ENCODE results near the gene EDAR.

The EDAR gene

DNA sequence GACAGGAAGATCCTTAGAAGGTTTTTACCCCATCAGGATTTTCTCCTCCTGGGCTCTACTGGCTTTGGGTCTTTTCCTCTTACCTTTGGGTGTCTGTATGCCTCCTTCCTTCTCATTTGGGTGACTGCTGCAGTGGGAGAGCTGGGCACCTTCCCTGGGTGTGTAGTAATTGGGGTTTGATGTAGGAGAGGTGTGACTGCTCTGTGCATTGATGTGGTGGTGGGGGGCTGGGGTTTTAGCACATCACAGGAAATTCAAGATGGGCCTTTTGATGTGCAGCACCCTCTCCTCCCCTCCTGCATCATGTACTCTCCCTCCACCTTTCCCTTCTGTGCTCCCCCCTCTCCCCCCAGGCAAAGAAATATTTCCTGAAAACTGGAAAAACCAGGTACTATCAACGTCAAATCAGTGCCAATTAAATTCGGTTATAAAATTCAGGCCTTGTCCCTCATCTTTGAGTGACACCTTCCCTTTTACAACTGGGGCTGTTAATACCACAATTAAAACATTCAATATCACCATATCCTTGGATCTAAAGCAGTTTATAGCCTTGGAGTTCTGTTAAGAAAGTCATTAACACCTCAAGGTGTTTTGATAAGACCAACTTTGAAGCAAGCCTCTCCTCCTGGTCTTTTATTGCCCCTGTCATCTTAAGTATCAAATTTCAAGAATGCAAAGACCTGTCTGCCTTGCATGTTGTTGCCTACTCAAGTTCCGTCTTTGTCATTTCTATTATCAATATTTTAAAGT is 23.3 kb downstream of the EDAR start:
- no peak for DNase-seq

DNA sequence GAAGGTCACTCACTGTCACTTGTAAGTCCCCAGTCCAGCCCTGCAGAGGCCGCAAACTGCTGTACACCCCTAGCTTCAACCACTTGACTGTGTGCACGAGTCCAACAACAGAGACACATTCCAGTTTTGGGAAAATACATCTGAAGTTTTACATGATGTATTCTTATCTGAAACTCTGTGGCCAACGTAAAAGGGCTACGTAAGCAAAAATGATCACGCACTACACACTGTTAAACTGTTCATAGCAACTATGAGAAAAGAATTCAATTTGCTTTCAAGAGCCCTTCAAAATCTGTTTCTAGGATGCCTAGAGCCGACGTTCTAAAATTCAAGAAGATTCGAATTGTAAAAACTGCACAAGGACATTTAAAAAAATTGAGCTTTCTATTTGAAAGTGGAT is 26.0 kb downstream of the EDAR start:
- no peak for DNase-seq

DNA sequence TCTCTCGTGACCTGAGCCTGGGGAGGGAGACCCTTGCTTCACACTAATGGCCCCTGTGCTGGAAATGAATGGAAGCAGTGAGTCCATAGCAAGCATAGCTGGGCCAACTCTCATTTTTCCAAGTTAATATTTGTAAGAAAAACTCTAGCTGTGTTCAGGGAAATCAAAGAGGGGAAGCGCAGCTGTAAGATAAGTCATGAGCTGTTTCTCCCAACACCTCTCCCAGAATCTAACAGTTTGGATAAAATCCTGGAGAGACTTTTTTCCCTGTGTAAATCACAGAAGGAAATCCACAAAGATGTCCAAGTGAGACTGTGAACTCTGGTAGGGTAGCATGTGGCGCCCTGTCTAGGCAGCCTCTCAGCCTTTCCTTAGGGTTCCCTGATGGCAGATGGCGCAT is 27.2 kb downstream of the EDAR start:
- DNase-seq = no peak

DNA sequence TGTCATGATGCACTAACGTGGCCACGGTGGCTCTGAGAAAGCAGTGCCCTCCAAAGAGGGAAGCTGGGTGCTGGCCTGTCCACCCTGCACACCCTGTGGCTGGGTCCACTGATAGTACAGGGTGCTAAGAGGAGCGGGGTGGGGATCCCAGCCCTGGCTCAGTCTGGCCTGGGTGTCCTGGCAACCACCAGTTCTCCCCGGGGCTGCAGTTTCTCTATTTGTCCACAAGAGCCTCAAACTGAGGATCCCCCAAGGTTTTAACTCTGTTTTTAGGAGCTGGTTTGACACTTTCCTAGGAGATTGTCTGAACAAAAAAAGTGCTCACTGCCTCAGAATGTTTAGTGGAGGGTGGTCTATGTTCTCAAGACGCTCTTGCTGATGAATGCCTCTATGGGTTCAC is 29.0 kb downstream of the EDAR start:
- DNase-seq = no peak

DNA sequence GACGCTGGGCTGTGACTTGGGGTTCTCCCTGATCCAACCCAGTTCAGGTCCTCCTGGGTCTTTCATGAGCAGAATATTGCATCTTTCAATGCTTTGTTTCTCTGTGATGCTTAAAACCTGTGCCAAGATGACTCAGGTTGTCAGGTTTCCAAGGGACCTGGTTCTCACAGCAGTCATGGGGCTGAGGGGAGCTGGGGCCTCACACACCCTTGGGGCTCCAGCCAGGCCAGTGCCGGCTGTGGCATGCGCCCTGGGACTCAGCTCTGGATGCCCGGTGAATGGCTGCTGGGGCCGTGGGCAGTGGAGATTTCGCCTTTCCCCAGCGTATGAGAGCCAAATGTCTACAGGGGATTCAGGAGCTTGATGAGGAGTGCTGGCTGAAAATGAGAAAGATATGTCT is 29.6 kb downstream of the EDAR start:
- no peak for DNase-seq

DNA sequence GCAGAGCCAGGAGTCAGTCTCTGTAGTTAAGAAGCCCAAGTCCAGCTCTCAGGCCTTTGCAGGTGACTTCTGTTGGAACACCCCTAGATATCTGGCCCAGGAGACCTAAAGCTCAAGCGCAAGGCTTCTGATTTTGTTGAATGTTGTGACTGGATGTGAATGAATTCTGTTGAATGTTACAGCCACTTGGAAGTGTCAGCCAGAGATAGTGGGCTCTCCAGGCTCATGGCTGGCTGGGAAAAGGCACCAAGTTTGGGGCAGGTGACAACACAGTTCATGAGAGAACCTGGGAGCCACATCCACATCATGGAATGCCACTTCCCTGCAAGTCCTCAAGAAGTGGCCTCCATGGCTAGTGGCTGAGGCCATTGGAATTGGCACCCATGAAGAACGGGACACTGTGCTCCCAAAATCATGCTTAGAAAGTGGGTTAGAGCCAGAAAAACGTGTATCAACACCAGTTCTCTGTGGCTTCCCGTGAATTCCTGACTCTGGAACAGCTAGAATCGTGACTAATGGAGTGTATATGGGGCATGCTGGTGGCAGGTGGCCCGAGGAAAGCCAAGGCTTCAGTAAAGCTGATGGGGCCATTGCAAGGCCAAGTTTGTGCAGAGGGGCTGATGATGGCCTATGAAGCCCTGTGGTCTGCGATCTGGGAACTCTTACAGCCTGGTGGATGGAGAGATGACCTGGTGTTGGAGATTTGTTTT is 30.2 kb downstream of the EDAR start:
- DNase-seq = no peak

DNA sequence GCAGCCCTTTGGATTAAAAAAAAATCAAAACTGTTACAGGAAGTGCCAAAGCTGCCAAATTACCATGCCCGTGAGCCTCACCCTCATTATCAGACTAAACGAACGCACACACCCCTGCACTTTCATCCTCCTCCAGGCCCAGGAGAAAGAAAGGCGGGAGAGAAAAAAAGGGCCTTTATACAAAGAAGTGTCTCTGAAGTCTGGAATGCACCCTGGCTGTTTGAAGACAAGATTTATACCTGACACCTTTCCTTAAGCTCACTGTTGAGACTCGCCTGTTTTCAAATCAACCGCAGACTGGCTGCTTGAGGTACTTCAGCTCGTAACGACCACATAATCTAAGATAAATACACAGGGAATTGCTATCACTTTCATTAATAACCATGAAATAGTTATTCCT is 31.0 kb downstream of the EDAR start:
- DNase-seq = no peak

DNA sequence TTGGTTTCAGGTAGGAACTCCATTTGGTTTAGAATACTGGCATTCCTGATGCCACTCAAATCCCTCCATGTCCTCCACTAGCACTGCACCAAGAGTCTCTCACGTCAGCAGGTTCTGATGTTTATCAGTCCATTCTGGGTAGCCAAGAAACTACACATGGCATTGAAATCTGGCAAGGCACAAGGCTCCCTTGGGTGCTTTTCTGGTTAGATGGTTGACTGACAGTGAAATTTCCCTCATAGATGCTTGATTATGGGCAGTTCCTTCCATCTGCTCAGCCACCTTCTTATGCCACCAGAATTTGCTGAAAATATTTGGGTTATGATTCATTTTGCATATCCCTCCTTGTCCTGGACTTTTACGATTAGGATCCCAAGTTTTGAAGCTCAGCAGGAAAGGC is 32.6 kb downstream of the EDAR start:
- DNase-seq = no peak

DNA sequence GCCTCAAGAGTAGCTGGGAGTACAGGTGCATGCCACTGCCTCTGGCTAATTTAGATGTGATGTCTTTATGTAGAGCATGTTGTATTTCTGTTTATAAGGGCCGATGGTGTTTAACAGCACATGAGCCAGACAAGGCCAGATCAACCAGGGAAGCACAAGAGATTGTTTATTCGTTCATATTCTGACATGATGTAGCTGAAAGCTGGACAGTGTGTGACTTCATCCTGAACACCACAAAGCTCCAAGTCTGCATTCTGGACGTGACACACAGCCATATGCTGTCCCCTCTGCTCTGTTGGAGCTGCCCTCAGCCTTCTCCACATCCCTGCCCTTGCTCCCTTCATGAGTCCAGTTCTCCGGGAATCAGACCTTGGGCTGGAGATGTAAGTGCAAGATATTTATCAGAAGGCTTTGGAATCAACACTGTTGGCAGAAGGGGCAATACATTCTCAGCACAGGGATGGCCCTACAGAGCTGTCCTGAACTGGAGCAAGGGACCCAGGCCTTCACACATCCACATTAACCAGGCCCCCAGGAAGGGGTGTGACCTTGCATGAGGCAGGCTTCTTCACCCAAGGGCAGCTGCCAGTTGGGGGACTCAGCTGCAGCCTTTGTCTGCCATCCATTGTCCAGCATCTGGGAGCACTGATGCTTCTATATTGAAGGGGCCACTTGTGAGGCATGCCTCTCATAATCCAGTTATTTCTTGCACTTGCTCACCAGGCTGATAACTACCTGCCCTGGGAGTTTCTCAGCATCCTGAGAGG is 38.5 kb downstream of the EDAR start:
- no peak for DNase-seq

DNA sequence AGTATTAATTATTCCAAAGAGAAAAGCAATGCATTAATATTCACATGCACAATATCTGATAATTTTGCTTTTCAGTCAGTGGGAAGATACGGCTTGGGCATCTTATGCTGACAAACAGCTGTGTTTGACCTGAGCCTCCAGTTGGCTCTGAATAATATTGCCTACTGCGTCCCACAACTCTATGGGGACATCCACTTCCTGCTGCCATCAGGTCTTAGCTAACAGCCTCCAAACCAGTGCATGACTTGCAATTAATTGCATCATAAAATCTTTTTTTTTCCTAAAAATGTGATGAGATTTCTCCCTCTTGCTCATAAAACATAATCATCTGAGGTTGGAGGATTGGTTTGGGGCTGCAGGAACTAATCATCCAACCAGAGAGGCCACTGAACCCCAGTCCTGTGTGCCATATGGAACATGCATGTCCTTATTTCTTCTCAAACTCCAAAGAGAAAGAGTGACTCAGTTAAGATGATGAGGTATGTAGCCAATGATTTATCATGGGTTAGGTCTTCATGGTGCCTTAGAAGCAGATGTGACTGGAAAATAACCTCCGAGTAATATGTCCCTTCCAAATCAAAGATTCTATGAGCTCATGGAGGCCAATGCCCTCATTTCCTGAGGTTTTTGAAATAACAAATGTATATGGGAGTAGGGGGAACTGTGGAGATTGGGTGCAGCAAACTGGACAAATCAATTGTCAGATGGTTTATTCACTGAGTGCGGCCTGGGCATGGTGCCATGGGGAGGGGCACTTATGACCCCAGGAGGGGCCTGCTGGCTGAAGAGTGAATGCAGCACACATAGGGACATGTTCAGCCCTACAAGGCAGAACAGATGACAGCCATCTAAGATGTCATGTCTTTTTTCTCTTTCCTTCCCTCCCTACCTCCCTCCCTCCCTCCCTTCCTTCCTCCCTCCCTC is 39.4 kb downstream of the EDAR start:
- DNase-seq = no peak

DNA sequence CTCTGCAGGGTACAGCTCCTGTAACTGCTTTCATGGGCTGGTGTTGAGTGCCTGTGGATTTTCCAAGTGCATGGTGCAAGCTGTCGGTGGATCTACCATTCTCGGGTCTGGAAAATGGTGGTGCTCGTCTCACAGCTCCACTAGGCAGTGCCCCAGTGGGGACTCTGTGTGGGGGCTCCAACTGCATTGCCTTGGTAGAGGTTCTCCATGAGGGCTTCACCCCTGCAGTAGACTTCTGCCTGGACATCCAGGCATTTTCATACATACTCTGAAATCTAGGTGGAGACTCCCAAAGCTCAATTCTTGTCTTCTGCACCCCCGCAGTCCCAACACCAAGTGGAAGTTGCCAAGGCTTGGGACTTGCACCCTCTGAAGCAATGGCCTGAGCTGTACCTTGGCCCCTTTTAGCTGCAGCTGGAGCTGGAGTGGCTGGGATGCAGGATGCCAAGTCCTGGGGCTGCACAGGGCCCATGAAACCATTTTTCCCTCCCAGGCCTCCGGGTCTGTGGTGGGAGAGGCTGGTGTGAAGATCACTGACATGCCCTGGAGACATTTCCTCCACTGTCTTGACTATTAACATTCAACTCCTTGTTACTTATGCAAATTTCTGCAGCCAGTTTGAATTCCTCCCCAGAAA is 41.6 kb downstream of the EDAR start:
- no peak for DNase-seq

DNA sequence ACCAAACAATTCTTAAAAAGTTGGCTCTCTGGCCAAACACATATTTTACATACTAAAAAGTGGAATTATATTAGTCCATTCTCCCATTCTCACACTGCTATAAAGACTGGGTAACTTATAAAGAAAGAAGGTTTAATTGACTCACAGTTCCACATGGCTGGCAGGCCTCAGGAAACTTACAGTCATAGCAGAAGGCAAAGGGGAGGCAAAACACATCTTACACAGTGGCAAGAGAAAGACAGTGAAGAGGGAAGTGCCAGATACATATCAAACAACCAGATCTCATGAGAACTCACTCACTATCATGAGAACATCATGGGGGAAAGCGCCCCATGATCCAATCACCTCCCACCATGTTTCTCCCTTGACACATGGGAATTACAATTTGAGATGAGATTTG is 42.6 kb downstream of the EDAR start:
- DNase-seq = no peak

DNA sequence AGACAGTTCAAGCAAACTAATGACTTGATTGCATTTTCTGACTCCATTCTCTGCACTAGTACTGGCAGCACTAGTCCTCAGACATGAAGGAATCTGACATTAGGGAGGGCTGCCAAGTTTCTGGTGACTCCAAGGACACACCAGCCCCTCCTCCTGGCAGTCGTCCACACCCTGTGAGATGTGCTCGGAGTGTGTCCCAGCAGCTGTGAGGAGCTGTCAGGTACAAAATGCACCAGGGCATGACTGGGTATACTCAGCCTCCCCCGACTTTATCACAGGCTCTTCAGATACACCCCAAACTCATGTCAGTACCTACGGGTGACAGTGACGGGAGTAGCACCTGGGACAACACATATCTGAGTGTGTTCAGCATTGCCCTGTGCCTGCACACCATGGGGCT is 43.1 kb downstream of the EDAR start:
- no peak for DNase-seq

DNA sequence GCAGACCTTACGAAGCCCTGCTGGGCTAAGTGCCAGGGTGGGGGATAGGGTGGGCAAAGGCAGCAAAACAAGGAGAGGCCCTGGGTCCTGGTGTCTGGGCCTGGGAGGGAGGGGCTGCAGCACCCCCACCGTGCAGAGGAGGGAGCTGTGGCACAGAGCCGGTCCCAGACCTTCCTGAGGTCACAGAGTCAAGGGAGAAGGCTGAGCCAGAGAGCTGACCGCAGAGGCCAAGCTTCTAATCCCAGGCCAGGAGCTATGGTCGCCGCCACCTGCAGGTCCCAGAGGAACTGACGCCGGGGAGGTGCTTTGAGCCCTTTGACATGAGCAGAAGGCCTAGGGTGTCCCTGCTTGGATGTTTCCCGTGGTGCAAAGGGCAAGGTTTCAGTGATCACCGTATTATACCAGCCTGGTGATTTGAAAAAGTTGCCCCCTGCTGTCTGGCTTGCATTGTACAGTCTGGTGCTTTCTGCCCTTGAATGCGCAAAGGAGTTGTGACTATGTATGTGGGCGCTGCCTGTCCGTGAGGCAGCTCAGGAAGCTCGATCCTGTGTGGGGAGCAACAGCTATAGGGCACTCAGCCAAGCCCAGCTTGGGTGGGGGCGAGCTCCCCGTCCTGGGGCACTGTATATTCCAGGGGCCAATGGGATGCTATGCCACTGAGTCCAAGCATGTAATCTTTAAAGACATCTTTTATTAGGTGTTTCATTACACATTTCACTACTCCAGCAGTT is 44.3 kb downstream of the EDAR start:
- no peak for DNase-seq

DNA sequence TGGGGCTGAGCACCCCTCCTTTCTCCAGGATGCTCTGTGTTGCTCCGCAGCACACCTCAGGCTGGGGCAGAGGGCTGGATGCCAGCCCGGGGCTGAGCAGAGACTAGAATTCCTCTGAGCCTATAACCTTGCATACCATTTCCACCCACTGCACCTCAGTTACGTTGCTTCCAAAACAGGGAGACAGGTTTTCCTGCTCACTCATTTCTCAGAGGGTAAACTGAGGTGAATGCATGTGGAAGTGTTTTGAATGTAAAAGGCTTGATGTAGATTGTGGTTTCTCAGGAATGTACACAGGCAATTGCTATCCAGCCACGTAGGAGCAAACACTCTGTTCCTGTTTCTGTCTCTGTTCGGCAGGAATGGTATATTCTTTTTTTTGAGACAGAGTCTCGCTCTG is 45.3 kb downstream of the EDAR start:
- DNase-seq = no peak

DNA sequence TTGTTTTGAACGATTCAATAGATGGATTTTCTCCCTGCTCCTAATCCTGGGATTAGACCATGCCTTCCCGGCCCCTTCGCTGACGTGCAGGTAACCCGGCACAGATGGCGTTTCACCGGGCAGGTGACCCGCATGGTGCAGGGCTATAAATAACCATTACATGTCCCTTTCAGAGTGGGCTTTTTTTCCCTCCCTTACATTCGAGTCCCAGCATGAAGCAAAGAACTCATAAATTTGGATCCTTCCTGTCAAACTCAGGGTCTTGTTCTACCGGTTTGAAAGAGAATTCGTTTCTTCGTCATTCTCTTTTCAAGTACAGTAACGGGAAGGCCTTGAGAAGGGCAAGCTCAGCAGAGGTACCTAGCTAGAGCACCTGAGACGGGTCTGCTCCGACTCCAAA is 46.1 kb downstream of the EDAR start:
- no peak for DNase-seq

DNA sequence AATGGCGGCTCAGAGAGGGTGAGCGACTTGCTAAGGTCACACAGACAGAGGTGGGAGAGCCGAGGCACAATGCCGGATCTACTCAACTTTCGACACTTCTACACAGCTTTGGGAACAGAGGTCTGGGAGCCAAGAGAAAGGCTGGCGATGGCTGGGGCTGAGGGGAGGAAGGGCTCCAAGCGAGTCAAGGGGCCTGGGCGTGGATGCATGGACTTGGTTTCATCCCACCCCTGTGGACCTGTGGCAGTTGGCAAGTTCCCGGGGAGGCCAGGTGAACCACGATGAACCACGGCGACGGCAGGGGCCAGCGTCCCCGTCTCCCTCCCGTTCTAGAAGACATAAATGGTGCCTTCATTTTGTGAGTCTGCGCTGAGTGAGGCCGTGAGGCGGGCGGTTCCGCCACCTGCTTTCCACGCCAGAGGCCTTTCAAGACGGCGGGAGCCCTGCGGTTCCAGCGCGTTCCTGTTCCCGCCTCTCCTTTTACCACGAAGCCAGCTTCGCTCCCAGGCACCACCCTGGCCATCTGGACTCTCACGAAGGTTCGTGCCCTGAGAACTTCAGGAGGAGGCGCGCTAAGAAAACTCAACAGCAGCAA is 46.7 kb downstream of the EDAR start:
- DNase-seq = no peak

DNA sequence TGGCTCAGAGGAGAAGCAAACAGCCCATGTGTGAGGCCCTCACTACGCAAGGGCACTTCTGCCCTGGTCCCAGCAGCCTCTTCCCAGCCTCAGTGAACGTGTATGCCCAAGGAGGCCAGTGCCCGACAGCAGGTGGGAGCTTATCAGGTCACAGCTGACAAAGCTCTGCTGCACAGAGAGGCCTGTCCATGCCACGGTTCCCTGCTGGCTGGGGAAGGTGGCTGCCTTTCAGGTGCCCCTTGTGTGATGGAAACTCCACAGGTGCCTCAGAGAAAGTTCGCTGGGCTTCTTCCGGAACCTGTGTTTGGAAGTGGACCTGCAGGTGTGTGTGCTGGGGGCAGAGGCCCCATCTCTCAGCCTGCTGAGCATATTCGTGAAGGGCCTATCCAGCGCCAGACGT is 47.3 kb downstream of the EDAR start:
- no peak for DNase-seq

DNA sequence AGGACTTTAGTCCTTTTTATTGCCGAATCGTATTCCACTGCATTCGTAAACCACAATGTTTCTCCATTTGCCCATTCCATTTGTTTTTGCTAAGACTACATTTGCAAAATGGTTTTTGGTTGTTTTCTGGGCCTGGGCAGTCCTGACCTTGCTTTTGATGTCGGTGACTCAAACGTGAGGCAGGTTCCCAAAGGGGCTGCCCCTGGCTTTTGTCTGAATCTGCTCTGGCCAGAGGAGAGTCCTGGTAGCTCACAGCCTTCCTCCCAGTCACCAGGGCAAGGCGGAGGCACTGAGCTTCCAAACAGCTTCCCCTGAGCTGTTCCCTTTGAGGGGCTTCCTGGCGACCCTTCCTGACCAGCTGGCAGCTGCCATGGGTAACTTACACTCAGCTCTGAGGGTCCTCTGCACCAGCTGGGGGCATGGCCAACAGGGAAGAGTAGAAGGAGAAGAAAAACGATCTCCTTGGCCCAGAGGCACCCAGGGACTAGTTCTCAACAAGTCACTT is 47.8 kb downstream of the EDAR start:
- no peak for DNase-seq

DNA sequence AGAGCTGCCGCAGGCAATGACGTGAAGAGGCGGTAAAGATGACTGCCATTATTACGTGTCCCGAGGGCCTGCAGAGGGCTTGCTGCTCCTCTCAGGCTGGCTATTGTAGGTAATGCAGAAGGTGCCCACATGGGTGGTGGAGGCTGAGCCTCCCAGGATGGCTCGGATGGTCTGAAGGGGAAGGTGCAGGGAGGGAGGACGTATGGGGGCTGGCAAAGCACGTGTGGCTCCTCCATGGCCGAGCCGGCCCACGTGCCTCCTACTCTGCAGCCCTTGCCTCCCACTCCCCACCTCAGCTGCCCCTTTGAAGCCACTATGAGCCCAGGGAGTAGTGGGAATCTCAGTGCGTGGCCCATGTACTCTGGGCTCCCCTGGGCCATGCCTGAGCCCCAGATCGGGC is 48.9 kb downstream of the EDAR start:
- DNase-seq = no peak

DNA sequence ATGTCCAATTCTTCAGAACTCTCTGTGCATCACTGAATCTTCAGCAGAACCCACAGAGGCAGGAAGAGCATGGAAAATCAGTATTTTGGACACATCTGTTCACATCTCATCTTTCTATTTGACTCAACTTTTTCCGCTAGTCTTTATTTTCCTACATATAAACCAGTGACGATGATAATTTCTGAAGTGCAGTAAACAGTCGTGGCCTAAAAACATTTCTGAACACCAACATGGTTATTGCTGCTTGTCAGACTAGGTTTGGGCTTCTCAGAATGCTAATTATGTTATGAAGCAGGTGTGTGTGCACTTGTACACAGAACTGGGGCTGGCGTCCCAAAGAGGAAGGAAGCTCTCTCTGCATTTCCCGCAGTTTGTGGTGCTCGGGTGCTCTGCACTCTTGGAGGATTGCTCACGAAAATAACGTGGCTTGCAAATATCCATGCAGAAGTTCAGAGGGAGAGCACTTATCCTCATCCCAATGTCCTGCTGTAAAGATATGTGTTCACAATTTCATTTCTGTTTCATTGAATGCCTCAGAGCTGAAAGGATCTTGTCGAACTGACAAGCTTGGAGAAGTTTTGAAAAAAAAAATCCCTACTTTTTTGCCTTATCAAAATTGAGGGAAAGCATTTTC is 50.8 kb downstream of the EDAR start:
- no peak for DNase-seq
